GM19438 (cell line): Measurements from ENCODE around the gene UBE2Q1.
"Not testable (repeated sequence)": the region's sequence is repeated elsewhere in the genome, so short reads cannot be mapped to it uniquely, and the experiment has no call there.

Experiments
- ATAC-seq: cut with Tn5 transposase; IDR thresholded peaks from one replicate; pipeline ENCODE4 v1.9.1; 2021; ENCODE audit warnings: low read depth; ENCODE audit not compliant: unreplicated experiment

Gene UBE2Q1

DNA sequence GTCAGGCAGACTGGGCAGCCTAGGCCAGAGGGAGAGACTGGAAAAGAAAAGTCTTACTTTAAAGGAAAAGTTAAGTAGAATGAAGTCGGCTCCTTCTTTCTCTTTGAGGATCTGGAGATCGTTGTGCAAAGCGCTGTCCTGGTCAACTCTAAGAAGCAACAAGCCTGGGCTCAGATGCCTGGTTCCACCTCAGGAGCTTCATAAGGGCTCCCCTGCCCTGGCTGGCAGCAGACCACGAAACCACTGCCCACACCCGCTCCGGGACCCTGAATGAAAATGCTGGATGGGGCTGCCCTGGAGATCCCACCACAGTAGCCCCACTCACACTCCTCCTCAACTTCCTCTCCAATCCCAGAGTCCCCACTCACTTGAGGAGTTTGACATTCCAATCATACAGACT lies 6.4 kb downstream of the UBE2Q1 start:
- ATAC-seq = no peak

DNA sequence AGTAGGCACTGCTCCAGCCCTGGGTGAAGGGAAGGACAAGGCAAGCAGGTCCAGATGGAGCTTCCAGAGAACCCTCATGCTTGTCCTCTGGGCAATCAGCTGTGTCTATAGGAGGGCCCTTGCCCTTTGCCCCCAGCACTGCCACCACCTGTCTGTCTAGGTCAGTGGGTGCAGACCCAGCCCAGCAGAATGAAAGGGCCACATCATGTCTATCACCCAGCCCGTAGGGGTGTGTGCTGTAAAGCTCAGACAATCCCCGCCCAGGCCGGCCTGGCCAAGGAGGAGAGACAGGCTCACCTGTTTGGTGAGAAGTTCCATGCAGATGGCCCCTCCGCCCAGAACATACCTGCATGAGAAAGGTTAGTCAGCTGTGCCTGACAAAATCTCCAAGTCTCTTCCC lies 7.0 kb downstream of the UBE2Q1 start:
- no peak for ATAC-seq

DNA sequence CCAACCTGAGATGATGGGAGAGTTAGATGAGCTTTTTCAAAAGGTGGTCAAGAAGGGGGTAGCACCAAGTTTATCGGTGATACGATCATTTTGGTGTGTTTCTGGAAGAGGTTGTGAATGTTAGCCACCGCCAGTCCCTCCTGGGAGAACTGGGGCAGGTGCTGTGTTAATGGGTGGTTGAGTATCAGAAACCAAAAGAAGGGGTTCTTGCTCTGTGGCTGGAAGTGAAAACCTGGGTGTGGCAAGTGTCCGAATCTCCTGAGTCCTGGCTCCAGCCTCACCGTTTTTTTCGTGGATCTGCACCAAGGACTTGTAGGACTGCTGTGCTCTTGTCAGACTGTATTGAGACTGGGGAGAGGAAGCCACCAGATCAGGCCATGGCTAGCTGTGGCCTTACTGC lies 7.8 kb downstream of the UBE2Q1 start:
- ATAC-seq = no peak

DNA sequence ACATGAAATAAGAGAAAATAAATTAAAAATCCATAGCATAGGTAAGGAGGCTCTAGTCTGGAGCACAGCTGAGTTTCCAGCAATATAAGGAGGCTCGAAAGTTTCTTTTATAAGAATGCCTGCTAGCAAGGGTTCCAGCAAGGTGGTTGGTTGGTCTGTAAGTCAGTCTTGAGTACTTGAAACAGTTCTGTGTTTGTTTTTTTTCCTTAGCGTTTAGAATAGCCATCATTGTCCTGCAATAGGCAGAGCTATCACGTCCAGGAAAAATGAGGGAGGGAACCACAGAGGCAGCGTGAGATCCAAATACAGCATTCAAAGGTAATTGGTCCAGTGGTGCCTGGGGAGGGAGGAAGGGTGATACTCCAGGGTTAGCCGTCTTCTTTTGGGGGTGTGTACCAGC lies 8.4 kb downstream of the UBE2Q1 start:
- ATAC-seq = no peak

DNA sequence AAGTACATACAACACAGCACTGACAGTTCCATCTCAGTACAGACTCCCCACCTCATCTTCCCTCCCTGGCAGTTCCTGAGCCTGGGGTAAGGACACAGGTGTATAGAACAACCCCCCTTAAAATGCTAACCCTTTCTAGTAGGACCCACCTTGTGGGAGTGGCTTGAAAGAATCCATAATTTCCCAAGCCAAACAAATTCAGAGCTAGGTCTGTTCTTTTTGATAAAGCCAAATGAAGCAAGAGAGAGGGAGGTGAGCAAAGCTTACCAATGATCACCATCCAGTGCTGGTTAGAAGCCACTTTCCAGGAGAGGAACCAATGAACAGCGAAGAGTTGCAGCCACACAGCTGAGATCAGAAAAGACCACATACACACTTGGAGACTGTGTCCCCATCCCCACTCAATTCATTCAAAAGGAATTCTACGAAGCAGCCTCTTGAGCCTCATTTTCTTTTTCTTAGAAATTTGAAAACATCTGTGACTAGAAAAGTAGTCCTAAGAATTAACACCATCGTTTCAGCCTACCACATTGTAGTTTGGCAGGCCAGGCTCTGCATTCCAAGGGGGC lies 9.2 kb downstream of the UBE2Q1 start:
- no peak for ATAC-seq

DNA sequence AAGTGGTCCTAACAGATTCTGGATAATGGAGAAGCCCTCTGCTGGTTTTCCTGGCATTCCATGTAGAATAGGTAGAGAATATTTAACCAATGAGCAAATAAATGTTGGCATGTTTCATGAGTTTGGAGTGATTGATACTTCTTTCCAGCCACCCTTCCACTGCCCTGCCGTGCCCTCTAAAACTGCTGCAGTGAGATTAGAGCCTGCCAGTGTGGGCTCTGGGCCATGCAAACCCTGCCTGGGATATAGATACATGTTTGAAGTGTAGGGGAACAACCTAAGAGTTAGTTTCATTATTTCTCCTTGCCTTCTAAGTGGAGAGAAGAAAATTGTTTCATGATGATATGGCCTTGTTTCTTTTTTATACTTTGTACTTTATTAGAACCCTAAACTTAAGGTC lies 10.4 kb downstream of the UBE2Q1 start:
- no peak for ATAC-seq

DNA sequence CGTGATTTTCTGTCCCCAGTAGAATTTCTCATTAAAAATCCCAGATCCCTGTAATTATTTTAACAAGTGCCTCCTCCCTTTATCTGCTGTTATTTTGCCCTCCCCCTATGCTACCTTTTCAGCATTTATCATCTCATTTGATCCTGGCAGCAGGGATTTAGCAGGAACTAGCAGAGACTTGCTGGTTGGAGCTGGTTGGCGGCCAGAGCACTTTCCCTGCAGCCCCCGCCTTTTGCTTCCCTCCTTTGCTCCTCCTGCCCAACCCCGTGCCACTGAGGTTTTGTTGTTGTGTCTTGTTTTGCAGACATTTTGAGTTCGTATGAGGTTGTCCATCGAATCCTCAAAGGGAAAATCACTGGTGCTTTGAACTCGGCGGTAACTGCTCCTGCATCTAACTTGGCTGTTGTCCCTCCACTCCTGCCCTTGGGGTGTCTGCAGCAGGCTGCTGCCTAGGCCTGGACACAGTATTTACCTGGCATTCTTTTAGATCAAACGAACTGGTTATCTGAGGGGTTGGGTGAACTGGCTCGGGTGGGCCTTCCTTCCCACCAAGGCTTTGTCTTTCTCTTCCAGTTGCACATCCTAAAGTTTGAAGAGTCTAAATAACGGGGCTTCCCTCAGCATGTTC lies 11.2 kb downstream of the UBE2Q1 start:
- ATAC-seq = no peak

DNA sequence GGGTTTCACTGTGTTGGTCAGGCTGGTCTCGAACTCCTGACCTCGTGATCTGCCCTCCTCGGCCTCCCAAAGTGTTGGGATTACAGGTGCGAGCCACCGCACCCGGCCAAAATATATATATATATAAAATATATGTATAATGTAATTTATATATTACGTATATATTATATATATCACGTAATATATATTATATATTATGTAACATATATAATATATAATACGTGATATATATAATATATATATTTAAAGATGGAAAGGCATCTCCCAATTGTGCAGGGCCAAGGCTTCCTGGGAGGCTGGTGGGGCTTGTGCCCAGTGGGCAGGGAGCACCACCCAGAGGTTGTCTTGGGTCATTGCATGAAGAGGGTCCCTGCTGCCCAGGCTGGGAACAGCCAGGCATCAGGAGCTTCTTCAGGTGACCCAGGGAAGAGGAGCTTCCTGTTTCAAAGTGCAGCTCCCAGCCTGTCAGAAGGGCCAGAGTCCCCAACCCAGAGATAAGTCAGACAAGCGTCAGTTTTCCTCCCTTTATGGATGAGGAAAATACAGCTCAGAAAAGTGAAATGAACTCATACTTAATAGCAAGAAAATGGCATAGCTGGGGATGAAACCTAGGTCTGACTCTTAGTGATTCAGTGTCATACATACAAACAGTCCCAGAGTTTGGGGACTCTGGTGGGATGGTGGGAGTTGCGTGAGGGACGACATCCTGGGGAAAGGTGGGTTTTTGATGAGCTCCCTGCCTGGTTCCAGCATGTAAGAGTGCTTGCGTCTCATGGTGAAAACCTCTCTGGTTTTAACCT lies 12.0 kb downstream of the UBE2Q1 start:
- ATAC-seq = no peak

DNA sequence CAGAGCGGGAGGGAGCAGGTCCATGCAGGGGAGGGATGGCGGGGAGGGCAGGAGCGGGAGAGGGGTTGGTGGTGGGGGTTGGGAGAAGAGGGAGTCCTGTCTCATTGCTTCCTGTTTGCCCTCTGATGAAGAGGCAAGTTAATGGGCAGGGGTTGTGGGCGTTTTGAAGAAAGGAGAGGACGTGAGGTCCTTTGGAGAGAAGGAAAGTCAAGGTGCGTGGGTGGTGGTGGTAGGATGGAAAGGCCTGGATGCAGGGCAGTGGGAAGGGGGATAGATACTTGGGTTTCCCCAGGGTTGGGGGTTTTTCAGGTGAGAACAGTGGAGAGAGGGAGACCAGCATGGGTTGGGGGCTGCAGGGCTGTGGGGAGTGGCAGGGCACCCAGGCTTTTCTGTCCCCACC lies 17.2 kb downstream of the UBE2Q1 start:
- no peak for ATAC-seq

DNA sequence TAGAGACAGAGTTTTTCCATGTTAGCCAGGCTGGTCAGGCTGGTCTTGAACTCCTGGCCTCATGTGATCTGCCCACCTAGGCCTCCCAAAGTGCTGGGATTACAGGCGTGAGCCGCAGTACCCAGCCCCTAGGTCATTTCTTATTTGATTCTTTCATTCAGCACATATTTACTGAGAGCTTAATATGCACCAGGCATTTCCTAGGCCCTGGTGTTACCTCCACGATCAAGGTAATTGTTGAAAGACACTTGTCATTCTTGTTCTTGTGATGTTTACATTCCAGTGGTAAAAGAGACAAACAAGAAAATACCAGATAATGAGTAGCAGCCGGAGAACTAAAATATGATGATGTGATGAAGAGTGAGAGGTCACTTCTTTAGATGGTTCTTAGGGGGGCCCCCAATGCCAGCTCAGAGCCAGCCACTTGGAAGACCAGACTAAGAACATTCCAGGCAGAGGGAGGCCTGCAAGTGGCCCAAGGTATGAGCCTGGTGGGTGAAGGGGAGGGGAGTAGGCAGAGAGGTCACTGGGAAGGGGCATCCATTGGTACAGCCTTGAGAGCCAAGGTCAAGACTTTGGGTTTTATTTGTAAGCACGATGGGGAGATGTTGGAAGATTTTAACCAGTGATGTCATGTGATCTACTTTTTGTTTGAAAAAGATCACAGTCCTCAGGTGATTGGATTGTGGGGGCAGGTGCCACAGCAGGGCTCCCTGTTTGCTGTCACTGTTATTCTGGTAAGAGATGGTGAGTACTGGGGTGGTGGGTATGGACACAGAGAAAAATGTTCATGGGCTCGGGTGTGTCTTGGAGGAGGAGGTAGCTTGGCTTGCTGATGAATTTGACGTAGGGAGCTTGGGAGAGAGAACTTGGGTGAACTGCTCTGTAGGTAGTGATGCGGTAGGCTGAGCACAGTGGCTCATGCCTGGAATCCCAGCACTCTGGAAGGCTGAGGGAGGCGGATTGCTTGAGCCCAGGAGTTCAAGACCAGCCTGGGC lies 18.7 kb downstream of the UBE2Q1 start:
- no peak for ATAC-seq

DNA sequence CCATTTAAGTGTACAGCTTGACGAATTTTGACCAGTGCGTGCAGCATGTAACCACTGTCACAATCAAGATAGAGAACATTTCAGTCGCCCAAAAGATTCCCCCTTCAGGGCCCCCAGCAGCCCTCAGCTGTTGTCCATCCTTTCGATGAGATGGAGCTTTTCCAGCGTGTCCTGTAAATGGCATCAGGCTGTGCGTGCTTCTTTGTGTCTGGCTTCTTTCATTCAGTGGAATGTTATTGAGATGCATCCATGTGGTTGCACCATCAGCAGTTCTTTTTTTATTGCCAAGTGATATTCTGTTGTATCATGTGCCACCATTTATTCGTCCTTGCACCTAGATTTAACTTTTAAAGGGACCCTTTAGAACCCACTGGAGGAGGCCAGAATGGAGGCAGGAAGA lies 21.9 kb downstream of the UBE2Q1 start:
- ATAC-seq = no peak

DNA sequence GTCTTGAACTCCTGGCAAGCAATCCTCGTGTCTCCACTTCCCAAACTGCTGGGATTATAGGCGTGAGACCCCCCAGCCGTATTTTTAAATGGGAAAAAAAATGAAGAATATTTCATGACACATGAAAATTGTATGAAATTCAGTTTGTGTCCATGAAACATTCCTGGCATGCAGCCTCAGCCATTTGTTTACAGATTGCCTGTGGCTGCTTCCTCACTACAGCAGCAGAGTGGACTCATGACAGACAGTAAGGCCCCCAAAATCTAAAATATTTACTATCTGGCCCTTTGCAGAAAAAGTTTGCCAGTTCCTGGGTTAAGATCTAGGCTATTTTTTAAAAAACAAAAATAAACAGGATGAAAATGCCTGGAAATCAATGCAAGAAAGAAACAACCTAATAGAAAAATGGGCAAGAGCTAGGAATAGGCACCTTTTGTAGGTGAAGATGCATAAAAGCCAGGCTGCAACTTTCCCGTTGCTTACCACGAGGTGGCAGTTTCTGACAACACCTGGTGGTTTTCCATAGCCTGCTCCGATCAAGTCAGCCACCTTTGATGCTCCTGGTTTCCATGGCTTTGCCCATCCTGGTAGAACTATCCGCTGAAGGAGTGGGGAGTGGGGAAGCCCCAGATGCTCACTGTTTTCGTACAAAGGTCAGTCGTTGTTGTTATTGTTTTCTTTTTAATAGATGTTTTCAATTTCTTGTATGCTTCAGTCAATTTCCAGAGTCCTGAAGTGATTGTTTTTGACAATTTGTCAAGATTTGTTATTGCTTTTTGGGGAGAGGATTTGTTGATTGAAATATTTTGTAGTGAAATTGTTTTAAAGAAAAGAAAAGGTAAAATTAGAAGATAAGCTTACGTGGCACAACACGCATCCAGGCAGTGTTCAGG lies 24.3 kb downstream of the UBE2Q1 start:
- no peak for ATAC-seq

DNA sequence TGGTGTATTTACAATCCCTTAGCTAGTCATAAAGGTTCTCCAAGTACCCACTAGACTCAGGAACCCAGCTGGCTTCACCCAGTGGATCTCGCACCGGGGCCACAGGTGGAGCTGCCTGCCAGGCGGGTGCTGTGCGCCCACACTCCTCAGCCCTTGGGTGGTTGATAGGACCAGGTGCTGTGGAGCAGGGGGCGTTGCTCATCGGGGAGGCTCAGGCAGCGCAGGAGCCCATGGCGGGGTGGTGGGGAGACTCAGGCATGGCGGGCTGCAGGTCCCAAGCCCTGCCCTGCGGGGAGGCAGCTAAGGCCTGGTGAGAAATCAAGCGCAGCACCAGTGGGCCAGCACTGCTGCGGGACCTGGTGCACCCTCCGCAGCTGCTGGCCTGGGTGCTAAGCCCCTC lies 26.5 kb downstream of the UBE2Q1 start:
- ATAC-seq = not testable (repeated sequence)

DNA sequence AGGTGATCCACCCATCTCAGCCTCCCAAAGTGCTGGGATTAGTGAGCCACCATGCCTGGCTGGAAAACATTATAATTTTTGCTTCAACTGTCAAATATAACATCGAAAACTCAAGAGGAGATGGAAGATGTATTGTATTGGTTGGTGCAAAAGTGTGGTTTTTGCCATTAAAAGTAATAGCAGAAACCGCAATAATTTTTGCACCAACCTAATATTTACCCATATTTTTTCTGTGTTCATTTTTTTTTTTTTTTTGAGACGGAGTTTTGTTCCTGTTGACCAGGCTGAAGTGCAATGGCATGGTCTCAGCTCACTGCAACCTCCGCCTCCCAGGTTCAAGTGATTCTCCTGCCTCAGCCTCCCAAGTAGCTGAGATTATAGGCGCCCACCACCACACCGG lies 29.2 kb downstream of the UBE2Q1 start:
- no peak for ATAC-seq

DNA sequence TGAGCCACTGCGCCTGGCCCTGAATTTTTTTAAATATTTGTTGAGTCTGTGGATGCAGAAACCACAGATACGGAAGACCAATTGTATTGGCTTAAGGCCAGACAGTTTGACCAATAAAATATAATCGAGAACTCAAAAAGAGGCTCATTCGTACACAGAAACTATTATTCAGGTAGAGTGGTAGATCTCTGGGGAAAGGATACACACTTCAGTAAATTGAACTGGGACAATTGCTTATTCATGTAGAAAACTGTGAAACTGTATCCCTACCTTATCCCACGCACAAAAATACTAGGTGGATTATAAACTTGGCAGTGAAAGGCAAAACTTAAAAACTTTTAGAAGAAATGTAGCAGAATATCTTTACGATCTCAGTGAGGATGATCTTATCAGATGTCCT lies 31.3 kb downstream of the UBE2Q1 start:
- ATAC-seq = no peak

DNA sequence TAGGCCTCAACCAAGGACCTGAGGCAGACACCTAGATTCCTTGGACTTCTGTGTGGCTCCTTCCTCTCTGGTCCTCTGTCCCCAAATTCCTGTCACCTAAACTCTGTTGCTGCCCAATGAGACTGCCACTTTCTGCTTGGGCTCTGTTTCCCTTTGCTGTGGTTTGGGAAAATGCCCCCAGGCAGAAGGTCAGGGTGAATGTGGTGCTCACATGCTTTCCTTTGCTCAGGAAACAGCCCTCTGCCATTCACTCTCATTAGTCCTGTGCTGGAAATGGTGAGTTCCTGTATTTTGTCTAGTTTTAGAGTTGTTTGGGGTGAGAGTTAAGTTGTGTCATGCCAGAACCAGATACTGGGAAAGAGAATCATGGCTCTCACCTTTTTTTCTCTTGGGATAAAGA lies 33.6 kb downstream of the UBE2Q1 start:
- no peak for ATAC-seq

DNA sequence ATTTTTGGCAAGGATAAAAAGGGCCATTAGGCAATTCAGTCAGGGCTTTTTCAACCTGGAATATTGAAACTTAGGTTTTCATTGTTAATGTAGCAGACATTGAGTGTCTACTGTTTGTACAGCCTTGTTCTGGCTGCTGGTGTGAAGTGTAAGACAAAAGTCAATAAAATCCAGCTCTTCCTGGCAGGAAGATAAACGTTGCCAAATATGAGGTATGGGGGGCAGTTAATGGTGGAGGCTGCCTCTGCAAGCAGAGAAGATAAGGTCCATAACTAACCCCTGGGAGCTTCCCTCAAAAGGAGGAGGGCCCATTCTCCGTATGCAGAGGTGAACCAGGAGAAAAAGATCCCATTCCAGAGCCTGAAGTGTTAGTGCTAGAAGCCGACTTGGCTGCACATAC lies 36.8 kb downstream of the UBE2Q1 start:
- ATAC-seq = no peak

DNA sequence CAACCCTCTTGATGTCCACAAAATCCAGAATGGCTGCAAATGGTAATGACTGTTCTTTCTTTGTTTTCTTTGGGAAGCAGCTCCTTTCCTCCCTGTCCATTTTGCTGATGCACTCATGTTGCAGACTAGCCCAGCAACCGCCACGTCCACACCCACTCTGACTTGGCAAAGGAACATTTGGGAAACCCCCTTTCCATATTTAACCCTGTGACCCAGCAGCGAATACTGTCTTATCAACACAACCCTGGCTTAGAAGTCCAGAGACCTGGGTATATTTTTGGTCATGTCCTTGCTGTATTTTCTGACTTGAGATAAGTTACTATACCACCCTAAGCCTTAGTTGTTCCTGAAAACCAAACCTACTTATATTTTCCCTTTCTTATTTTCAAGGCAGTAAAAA lies 38.1 kb downstream of the UBE2Q1 start:
- no peak for ATAC-seq

DNA sequence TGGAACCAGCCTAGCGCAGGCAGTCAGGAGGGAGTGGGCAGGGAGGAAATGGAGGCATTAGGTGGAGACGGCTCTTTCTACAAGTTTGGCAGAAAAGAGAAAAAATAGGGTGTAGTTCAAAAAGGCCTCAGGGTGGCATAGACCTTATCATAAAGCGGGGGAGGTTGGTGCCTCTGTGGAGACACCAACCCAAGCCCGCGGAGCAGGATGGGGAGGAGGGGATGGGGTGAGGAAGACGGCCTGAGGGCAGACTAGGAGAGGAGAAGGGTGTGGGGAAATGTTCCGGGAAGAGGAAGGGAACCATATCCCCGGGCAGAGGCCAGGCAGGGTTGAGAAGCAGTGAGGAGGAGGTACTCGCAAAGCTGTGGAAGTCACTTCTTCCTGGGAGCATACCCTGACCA lies 38.9 kb downstream of the UBE2Q1 start:
- ATAC-seq = no peak

DNA sequence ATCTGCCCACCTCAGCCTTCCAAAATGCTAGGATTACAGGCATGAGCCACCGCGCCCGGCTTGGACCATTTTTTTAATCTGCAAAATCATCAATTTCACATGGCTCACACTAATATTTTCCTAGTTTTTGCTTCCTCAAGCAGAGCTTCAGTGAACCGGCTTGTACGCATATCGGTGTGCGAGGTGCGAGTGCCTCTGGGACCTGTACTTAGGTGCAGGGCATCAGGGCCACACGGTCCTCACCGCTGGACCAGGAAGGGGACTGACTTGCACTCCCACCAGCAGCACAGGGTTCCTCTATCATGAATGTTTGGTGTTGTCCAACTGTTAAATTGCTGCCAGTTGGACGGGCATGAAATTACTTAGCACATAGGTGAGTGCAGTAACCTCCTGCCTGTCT lies 40.8 kb downstream of the UBE2Q1 start:
- ATAC-seq = no peak
